ENCODE results near the gene HLA-DPB1. TPM values are rescaled to one million over a fixed set of nuclear protein-coding genes. Genes with fewer than 3 reads are reported as not detected.

HLA-DPB1 gene
- total and polyA plus RNA-seq, 9 of the 15 experiments (the other 6 are each of a cell fraction or from before 2014, with no cell fraction given) = 0.07 to 1.2 (median 0.51) TPM

DNA sequence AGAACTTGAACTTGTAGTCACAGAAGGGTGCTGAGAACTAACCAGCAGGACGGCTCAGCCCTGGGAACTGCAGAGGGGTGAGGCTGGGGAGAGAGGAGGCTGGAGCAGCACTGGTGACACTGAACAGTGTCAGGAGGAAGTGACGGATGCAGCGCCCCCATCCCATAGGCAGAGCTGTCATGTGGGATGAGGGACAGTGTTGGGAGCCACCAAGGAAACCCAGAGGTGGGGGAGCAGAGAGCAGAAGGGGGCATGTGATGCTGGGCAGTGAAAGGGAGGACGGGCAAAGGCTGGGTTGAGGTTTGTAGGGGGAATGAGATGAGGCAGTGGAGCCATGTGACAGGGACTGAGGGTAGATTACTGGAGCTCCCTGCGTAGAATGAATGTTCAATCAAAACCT is 2.1 kb downstream of the HLA-DPB1 start:
- Histone ChIP-seq H3K79me2 (ENCODE audit: control insufficient read depth, insufficient read depth, low read length) (no peaks in the 10 kb centered on the region), H3K4me3 (no peak overlapping the region), H3K9ac (ENCODE audit: insufficient read depth in 1 of 2, low read depth in 2 of 2, low read length in 2 of 2) (no peak overlapping the region), H3K4me2 (ENCODE audit: insufficient read depth, low read length) (no peak overlapping the region), H3K9me1 (ENCODE audit: control insufficient read depth, insufficient read depth, low read length) (no peaks in the 10 kb centered on the region), H3K27ac (ENCODE audit: extremely low read depth, low read depth, low read length) (no peak overlapping the region), H3K27me3 (ENCODE audit: control insufficient read depth in 2 of 2, insufficient read depth in 2 of 2, low read length in 2 of 2) (peaks cover 28 to 45% of the 10 kb centered on the region in 2 experiments), H2AFZ (ENCODE audit: low read depth, low read length) (no peak overlapping the region), H3K9me3 (replicated peaks; ENCODE audit: control insufficient read depth, insufficient read depth, low read depth, low read length) (no peaks in the 10 kb centered on the region), H3K4me1 (replicated peaks in 1 of 2; ENCODE audit: control insufficient read depth in 2 of 2, insufficient read depth in 2 of 2, low read length in 2 of 2) (peaks cover 0 to 6% of the 10 kb centered on the region in 2 experiments; a peak in 3 of 5 replicates), H3K36me3 (ENCODE audit: control insufficient read depth, insufficient read depth, low read length) (no peaks in the 10 kb centered on the region), H4K20me1 (replicated peaks; ENCODE audit: control insufficient read depth, insufficient read depth, low read length) (no peaks in the 10 kb centered on the region)
- DNase-seq (ENCODE audit: extremely low read depth in 1 of 4, low spot score in 3 of 4) = no peak
- BruUV-seq (replicated peaks) = no TSS peak
- ChIA-PET CTCF (ENCODE audit: low intra/inter-chr PET ratio) (no interaction called here), POLR2A (interaction anchor here (0.8 to 1.4 kb wide), 2 partner anchors 11 to 103 kb away, joined by 3 to 4 read pairs; no protein-coding TSS in a partner anchor)
- in situ Hi-C loops (cut with MboI) (no loop called here), intact Hi-C loops (cut with micrococcal nuclease) (no loop called here)
- ATAC-seq = no peak
- no peak for FAIRE-seq
- WGBS (ENCODE audit: insufficient coverage, low coverage, missing lambda C conversion rate) = 0% methylated on average over 5 of the region's 5 CpGs
- TF ChIP-seq NRF1 (conservative IDR thresholded peaks at IDR 0.05 in 1 of 2, IDR thresholded peaks at IDR 0.05 in 1 of 2) (no peak), ZHX1 (conservative IDR thresholded peaks at IDR 0.05; ENCODE audit: low read length) (no peak), FOXJ2 (tag; IDR thresholded peaks at IDR 0.05) (no peak), RBM39 (optimal IDR thresholded peaks at IDR 0.05; ENCODE audit: low read depth, low read length) (no peak)

Data from K562 (cell line).